NCI-H510A (cell line): Measurements from ENCODE around the gene TMED5.
"Not testable (repeated sequence)": the region's sequence is repeated elsewhere in the genome, so short reads cannot be mapped to it uniquely, and the experiment has no call there.

Experiments
- DNase-seq: peaks from one replicate; lab custom pipeline; 2025; lab: John Stamatoyannopoulos, UW

TMED5 gene

DNA sequence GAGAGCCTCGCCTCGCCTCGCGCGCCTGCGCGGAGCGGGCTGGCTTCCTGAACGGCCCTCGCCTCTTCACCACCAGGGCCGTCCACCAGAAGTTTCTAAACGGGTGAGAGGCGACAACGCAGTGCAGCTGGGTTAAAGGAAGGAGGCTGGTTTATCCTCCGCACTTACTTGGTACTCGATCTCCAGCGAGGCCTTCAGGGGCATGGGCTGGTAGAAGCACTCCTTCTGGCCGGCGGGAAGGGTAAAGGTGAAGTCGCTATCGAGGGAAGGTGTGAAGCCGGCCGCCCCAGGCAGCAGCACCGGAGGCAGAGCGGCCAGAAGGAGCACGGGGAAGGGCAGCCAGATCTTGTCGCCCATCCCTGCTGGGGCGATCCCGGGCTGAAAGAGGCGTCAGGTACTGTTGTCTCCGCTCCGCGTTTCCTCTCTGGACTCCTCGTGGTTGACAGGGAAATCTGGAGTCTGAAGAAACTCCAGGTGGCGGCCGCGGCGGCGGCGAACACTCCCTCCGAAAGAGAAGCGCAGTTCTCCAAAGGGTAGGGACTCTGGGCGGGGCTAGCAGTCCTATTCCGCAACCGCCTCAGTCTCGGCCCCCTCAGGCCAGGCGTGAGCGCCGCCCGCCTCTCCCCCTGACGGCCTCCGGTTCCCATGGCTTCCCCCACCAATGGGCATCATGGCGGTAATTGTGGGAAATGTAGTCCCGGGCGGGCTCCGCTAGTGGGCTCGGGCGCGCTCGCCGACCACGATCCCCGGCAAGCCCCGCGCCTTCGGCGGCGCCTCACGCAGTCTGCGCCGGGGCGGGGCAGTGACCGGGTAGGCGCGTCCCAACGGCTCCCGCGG is at the start of gene TMED5:
Gene TMED5, minus strand, starts transcription at position 528 of the 837 bp plus-strand sequence. Its CDS starts 171 bp downstream, at position 357.
- peak; percentile 99 for DNase-seq

- no peak for DNase-seq
These were observed 42.9 kb upstream of the TMED5 start for GRCh38 chr1:93223023-93223675.

DNA sequence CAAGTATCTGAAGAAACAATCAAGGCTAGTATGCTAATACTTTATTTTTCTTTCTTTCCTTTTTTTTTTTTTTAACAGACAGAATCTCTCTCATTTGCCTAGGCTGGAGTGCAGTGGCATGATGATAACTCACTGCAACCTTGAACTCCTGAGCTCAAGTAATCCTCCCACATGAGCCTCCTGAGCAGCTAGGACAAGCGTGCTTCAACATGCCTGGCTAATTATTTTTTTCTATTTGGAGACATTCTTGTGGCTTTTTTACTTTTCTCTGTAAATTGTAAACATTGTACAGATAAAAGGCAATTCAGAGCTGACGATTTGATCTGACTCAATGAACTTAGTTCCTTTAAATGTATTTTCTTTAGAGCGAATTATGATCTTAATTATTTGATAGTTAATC is 41.7 kb upstream of the TMED5 start:
- no peak for DNase-seq

DNA sequence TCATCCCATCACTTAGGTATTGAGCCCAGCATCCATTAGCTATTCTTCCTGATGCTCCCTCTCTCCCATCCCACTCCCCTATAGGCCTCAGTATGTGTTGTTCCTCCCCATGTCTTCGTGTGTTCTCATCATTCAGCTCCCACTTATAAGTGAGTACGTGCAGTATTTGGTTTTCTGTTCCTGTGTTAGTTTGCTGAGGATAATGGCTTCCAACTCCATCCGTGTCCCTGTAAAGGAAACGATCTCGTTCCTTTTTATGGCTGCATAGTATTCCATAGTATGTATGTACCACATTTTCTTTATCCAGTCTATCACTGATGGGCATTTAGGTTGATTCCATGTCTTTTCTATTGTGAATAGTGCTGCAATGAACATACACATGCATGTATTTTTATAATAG is 40.5 kb upstream of the TMED5 start:
- DNase-seq: not testable (repeated sequence)

DNA sequence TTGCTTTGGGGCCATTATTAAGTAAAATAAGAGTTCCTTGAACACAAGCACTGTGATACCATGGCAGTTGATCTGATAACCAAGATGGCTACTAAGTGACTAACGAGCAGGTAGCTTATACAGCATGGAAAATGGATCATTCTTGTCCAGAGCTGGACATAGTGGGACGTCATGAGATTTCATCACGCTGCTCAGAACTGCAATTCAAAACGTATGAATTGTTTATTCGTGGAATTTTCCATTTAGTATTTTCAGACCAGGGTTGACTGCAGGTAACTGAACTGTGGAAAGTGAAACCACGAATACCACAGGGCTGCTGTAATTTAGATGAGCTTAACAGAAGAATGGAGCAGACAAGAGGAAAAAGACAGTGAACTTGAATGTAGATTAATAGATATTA is 39.2 kb upstream of the TMED5 start:
- DNase-seq: no peak

- DNase-seq: no peak
These were observed 35.1 kb upstream of the TMED5 start for GRCh38 chr1:93215322-93215721.

GRCh38 chr1:93207211-93207610 is 27.0 kb upstream of the TMED5 start:
- no peak for DNase-seq

DNA sequence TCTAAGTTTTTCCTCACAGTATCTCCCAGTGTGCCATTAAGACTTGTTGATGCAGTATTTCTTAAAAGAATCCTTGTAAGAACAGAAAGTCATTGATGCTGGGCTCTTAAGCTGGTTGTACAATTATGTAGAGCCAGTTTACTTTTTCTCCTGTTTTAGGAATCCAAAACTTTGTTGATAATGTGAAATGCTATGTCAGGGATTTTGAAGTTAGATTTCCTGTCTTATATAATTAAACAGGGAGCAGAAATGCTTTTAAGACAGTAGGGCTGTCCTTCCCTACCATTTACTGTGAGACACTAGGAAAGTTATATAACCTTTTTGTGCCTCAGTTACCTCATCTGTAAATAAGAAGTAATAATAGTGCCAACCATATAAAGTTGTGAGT is 26.3 kb upstream of the TMED5 start:
- no peak for DNase-seq

DNA sequence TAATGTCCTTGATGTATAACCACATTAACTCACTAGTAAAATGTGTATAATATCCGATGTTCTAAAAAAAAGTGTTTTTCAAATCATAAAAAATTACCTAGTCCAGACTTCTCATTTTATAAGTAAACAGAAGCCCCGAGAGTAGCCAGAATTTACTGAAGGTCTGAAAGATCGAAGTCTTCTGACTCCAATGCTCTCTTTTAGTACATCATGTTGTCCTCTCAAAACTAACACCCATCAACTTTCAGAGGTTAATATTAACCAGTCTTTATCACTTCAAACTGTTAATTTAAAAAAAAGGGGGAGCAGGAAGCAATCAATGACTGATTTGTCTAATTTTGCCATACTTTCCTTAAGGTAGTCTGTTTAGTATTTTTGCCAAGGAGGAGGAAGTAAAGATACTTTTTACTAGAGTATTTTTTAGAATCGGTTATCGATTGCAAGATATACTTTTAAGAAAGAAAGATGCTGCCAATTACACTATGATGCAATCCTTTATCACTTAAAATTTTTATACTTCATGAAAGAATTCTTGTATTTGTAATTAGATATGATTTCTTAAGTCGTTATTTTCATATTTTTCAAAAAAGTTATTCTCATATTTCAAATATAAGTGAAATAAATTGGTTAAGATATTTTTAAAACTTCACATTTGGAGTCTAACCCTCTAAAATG is 25.8 kb upstream of the TMED5 start:
- no peak for DNase-seq

GRCh38 chr1:93200714-93201113 is 20.5 kb upstream of the TMED5 start:
- DNase-seq: no peak

DNA sequence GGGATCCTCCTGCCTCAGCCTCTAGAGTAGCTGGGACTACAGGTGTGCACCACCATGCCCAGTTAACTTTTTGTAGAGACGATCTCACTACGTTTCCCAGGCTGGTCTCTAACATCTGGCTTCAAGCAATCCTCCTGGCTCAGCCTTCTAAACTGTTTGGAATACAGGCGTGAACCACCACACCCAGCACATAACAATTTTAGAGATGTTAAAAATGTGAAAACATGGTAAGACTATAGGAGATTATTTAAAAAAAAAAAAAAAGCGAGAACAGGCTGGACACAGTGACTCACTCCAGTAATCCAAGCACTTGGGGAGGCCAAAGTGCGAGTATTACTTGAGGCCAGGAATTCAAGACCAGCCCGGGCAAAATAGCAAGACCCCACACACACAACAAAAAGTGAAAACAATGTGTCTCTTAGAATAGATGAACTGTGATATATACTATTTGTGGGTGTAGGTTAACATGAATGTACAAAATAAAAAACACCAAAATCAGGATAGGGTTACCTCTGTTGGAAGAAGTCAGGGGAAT is 19.9 kb upstream of the TMED5 start:
- DNase-seq: no peak

DNA sequence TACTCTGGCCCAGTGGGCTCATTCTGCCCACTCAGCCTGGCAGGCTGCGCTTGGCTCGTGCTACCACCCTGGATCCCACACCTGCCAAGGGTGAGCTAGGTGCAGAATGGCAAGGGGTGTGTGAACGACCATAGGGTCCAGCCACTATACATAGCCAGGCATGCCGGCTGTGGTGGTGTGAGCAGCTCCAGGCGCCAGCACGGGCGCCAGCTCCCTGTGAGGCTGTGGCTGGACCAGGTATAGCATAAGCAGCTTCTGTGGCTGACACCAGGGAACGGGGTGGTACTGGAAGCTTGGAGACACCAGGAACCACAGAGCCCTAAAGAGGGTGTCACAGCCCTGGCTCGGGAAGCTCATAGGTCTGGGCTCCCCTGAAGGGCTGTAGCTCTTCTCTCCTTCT is 18.9 kb upstream of the TMED5 start:
- no peak for DNase-seq

- DNase-seq: no peak
These were observed 16.4 kb upstream of the TMED5 start for GRCh38 chr1:93196591-93196990.

GRCh38 chr1:93194231-93194990 is 14.2 kb upstream of the TMED5 start:
- no peak for DNase-seq

DNA sequence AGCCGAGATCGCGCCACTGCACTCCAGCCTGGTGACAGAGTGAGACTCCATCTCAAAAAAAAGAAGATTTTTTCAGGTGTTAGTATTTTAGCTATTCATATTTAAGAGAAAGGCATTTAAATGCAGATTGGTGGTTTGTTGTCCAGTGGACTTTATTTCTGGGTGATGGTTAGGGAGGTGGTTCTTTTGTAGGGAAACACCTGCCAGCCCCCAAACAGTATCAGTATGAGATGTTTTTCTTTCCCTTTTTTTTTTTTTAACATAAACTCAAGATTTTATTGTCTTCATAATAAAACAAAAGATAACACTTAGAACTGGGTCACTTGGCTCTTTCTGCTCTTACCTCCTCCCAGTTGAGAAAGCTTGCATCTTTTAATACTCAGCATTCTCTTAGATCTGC is 10.2 kb upstream of the TMED5 start:
- DNase-seq: no peak

DNA sequence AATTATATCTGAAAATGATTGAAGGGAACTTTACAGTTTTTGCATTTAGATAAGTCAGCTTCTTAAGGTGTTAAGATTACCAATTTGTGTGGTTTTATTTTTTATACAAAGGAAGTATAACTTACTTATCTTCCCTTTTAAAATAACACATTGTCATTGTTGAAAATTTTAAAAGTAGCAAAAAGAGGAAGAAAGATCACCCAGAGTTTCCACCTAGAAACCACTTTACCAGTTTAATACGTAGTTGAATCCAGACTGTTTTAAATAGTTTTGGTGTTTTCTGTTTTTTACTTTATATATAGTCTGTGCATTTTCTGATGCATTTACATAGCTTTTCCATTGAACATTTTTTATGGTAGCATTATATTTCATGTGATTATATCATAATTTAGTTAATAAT is 6.5 kb upstream of the TMED5 start:
- DNase-seq: no peak

DNA sequence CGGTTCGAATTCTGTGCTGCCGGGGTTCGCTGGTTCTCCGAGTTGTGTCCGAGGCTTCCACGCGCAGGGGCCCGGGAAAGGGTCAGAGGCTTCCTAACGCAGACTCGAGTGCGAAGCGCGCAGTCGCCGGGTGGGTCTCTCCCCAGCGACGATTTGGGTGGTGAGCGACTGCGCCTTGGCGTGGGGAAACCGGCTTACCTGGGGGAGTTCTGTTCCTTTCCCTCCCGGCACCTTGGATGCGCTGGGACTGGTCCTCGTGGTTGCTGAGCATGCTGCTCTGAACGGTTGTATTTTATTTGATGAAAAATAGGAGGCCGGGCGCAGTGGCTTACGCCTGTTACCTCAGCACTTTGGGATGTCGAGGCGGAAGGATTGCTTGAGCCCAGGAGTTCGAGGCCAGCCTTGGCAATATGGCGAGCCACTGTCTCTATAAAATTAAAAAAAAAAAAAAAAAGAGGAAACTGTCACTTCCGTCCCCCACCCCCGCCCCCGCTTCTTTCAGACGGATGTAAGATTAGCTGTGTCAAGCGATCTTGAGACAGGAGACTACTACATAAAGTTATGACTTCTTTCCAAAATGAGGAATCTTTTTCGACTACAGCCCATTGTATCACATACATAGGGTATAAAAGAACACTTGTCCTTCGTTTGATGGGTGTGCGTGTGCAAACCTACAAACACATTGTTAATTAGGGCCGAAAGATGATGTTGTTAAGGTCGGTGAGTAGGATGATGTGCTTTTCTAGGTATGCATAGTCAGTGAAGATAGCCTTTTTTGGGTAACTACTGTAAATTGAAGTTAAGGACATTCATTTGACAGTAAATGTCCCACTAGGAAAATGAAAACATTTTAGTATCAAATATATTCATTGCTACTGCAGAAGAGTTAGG is 755 bp upstream of the TMED5 start, which contains the start of gene CCDC18:
Gene CCDC18, plus strand, starts transcription at position 2 of the 891 bp plus-strand sequence. CDS start 2,638 bp downstream, outside the sequence.
- DNase-seq: peak; percentile 69

DNA sequence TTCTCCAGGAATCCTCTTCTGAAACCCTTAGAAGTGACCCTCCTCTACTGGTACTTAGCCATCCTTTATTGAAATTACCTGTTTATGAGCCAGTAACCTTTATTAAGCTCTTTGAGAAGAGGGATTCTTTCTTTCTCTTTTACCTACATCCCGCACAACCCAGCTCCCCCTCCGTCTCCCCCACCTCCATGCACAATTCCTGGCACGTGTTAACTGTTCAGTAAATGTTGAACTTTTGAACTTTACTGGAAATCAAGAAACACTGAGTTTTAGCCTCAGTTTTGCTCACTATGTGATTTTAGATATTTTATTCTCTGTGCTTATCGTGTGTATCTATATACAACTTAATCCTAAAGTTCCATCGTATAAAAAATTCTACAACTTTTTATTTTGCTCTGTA is 1.8 kb downstream of the TMED5 start:
- DNase-seq: no peak

DNA sequence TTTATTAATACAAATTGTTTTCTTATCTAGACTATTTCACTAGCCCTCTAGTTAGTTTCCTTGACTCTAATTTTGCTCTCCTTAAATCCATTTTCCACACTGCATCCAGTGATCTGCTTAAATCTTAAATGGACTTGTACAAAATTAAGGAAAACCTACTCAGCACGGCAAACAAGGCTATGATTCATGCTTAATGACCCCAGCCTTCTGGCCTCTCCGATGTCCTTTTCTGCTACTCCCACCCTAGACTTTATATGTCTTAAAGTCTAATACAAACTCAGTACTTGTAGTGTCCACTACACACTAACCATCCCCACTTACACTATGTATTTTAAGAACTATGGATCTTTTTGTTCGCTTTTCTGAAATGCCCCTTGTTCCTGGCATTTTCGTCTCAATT is 2.2 kb downstream of the TMED5 start:
- DNase-seq: no peak

DNA sequence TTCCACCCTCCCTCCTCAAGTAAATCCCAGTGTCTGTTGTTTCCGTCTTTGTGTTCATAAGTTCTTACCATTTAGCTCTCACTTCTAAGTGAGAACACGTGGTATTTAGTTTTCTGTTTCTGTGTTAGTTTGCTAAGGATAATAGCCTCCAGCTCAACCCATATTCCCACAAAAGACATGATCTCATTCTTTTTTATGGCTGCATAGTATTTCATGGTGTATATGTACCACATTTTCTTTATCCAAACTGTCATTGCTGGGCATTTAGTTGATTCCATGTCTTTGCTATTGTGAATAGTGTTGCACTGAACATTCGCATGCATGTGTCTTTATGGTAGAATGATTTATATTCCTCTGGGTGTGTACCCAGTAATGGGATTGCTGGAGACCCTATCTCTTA is 5.6 kb downstream of the TMED5 start:
- not testable (repeated sequence) for DNase-seq

- DNase-seq: no peak
These were observed 7.4 kb downstream of the TMED5 start for GRCh38 chr1:93172778-93173177.
